Thoracic aorta (tissue), 2 donors: Measurements from ENCODE around the gene MGAT5. TPM values are rescaled to one million over a fixed set of nuclear protein-coding genes. Genes with fewer than 3 reads are reported as not detected.

Experiments
- ATAC-seq: fragments of 150-250 bp; one replicate; pipeline ENCODE4 v1.8.0; 2017; ENCODE audit warnings: low read depth; ENCODE audit not compliant: insufficient number of reproducible peaks, low FRiP score
- DNase-seq: peaks from one replicate; pipeline ENCODE4 v3.0.0-alpha.2; 2020; ENCODE audit warnings: low spot score
- H3K27ac ChIP-seq, 2 donors: fragments of 200-600 bp; sonication (generic); 1 replicate in 1 of 2; 2 replicates in 1 of 2; pipeline ENCODE4 v1.5.1; 2016; ENCODE audit warnings: mild to moderate bottlenecking in 2 of 2, moderate library complexity in 2 of 2
- H3K27me3 ChIP-seq: fragments of 200-600 bp; sonication (generic); replicated peaks from 2 replicates; pipeline ENCODE4 v1.6.0; 2016; ENCODE audit warnings: mild to moderate bottlenecking; ENCODE audit not compliant: insufficient read depth
- H3K36me3 ChIP-seq: fragments of 200-600 bp; sonication (generic); one replicate; pipeline ENCODE4 v1.5.1; 2016
- H3K4me1 ChIP-seq, 2 donors: fragments of 200-600 bp; sonication (generic); 1 replicate in 1 of 2; 2 replicates in 1 of 2; pipeline versions ENCODE4 v1.5.1 to v1.6.0; 2016; ENCODE audit warnings: low read depth in 2 of 2, mild to moderate bottlenecking in 1 of 2; ENCODE audit not compliant: control insufficient read depth in 1 of 2
- H3K4me3 ChIP-seq: fragments of 200-600 bp; sonication (generic); 2 replicates; pipeline ENCODE4 v1.5.1; 2016; ENCODE audit warnings: mild to moderate bottlenecking
- H3K9me3 ChIP-seq: fragments of 200-600 bp; sonication (generic); 2 replicates; pipeline ENCODE4 v1.5.1; 2016
- CTCF ChIP-seq: fragments of 200-600 bp; sonication (generic); IDR thresholded peaks from one replicate; pipeline ENCODE4 v1.5.1; 2019; ENCODE audit warnings: antibody characterized with exemption
- total RNA-seq, 2 donors: library from RNA; depleted of rRNA; stranded (reverse); fragments of >200 nt; gene quantifications; one replicate each; pipeline versions ENCODE4 v1.1.0 to v1.2.3, GENCODE V29; 2016

The MGAT5 gene
- total RNA-seq, 2 donors from 2014 or later, result 43.9 to 95.3 TPM

- Histone ChIP-seq H3K27me3 (no peaks in the 10 kb centered on the region), H3K27ac (no peak overlapping the region), H3K4me1 (peaks cover 9 to 14% of the 10 kb centered on the region in 2 donors), H3K36me3 (no peaks in the 10 kb centered on the region), H3K4me3 (no peak overlapping the region), H3K9me3 (no peaks in the 10 kb centered on the region)
- DNase-seq (no peak), ATAC-seq (no peak)
- TF ChIP-seq CTCF, result no peak
These were observed 35.5 kb upstream of the MGAT5 start for GRCh38 chr2:134218414-134218813.

- H3K27me3 ChIP-seq, result no peaks in the 10 kb centered on the region
- no peaks in the 10 kb centered on the region for H3K9me3 ChIP-seq
- H3K4me3 ChIP-seq, result no peak overlapping the region
- DNase-seq (no peak), ATAC-seq (no peak)
- no peak for TF ChIP-seq CTCF
- H3K36me3 ChIP-seq, result no peaks in the 10 kb centered on the region
- H3K27ac ChIP-seq, result no peak overlapping the region
- peaks cover 9 to 14% of the 10 kb centered on the region in 2 donors for H3K4me1 ChIP-seq
These were observed 34.8 kb upstream of the MGAT5 start for GRCh38 chr2:134218930-134219658.

- no peak for ATAC-seq
- TF ChIP-seq CTCF, result no peak
- H3K27ac ChIP-seq, result no peak overlapping the region
These were observed 33.4 kb upstream of the MGAT5 start for GRCh38 chr2:134220344-134220974.

GRCh38 chr2:134224005-134224404 is 29.9 kb upstream of the MGAT5 start:
- Histone ChIP-seq H3K27ac (no peak overlapping the region), H3K4me3 (no peak overlapping the region), H3K36me3 (no peaks in the 10 kb centered on the region), H3K27me3 (no peaks in the 10 kb centered on the region), H3K9me3 (no peaks in the 10 kb centered on the region), H3K4me1 (peaks cover 2 to 6% of the 10 kb centered on the region in 2 donors)
- no peak for TF ChIP-seq CTCF
- DNase-seq (no peak), ATAC-seq (no peak)

More at GRCh38 chr2:134220344-134220974, 33.4 kb upstream of the MGAT5 start:
- no peak overlapping the region for H3K4me3 ChIP-seq
- no peaks in the 10 kb centered on the region for H3K9me3 ChIP-seq
- no peaks in the 10 kb centered on the region for H3K27me3 ChIP-seq
- DNase-seq, result no peak
- peaks cover 9 to 14% of the 10 kb centered on the region in 2 donors for H3K4me1 ChIP-seq
- no peaks in the 10 kb centered on the region for H3K36me3 ChIP-seq

- no peak overlapping the region for H3K27ac ChIP-seq
- H3K27me3 ChIP-seq, result no peaks in the 10 kb centered on the region
- ATAC-seq, result no peak
- no peak overlapping the region for H3K4me3 ChIP-seq
- TF ChIP-seq CTCF, result no peak
- DNase-seq, result no peak
- H3K4me1 ChIP-seq, result peaks cover 0 to 2% of the 10 kb centered on the region in 2 donors
- no peaks in the 10 kb centered on the region for H3K36me3 ChIP-seq
- H3K9me3 ChIP-seq, result no peaks in the 10 kb centered on the region
These were observed 28.7 kb upstream of the MGAT5 start for GRCh38 chr2:134225173-134225572.
